T-helper 2 cell treated with Interferon-gamma antibody and Interleukin-4, amounts not matched to agents 5 μg/mL and 100 μg/mL, for 36 hours (primary cell): Measurements from ENCODE around the gene ABTB2.

Experiments used
- DNase-seq: peaks from one replicate; pipeline ENCODE4 v3.0.0; 2021; ENCODE audit warnings: low spot score
- H3K27ac Mint-ChIP-seq: one replicate; pipeline ENCODE4 v1.8.0; 2021; ENCODE audit warnings: mild to moderate bottlenecking, mixed read lengths
- H3K27me3 Mint-ChIP-seq: one replicate; pipeline ENCODE4 v1.8.0; 2021; ENCODE audit warnings: low read depth, mixed read lengths
- H3K36me3 Mint-ChIP-seq: one replicate; pipeline ENCODE4 v1.8.0; 2021; ENCODE audit warnings: low read depth, mixed read lengths
- H3K4me1 Mint-ChIP-seq: one replicate; pipeline ENCODE4 v1.8.0; 2021; ENCODE audit warnings: low read depth, mixed read lengths
- H3K4me3 Mint-ChIP-seq: one replicate; pipeline ENCODE4 v1.8.0; 2022; ENCODE audit warnings: mild to moderate bottlenecking, moderate library complexity, mixed read lengths
- H3K9me3 Mint-ChIP-seq: one replicate; pipeline ENCODE4 v1.8.0; 2021; ENCODE audit warnings: mixed read lengths

ABTB2 gene

DNA sequence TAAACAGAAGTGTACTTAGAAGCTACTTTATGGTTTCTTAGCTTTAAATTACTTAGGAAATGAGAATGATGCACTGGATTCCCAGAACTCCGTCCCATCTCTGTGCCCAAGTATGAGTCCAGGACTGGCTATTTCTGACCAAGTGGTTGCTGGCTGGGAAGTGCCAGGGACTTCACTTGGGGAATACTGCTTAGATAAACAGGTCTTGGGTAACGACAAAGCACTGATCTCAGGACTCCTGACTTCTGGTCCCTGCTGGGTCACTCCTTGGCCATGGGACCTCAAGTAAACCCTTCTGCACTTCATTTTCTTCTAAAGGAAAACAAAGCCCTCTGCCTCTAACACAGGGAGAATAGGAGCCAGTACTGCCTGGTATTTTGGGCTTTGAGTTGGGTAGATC lies 27.9 kb downstream of the ABTB2 start:
- H3K36me3 Mint-ChIP-seq: no peaks in the 10 kb centered on the region

DNA sequence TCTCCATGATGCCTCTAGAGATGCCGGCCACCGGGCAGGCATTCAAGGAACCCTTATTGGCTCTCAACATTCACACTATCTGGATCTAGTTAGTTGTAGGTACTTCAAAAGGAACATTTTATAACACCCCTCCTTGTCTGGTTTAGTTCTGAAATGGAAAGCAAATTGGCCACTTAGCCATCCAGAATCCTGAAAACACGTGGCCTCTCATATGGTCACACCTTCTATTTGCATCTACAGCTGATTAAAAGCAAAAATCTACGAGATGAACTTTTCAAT lies 29.2 kb downstream of the ABTB2 start:
- Mint-ChIP-seq H3K4me3 (no peak overlapping the region), H3K27ac (no peak overlapping the region), H3K27me3 (peaks cover 23% of the 10 kb centered on the region), H3K36me3 (no peaks in the 10 kb centered on the region), H3K4me1 (peaks cover 1% of the 10 kb centered on the region), H3K9me3 (no peaks in the 10 kb centered on the region)
- DNase-seq: no peak

More for the DNA sequence above, 27.9 kb downstream of the ABTB2 start:
- H3K4me3 Mint-ChIP-seq: no peak overlapping the region
- H3K9me3 Mint-ChIP-seq: no peaks in the 10 kb centered on the region
- H3K27ac Mint-ChIP-seq: no peak overlapping the region
- peaks cover 23% of the 10 kb centered on the region for H3K27me3 Mint-ChIP-seq
- H3K4me1 Mint-ChIP-seq: peaks cover 2% of the 10 kb centered on the region
- DNase-seq: no peak

DNA sequence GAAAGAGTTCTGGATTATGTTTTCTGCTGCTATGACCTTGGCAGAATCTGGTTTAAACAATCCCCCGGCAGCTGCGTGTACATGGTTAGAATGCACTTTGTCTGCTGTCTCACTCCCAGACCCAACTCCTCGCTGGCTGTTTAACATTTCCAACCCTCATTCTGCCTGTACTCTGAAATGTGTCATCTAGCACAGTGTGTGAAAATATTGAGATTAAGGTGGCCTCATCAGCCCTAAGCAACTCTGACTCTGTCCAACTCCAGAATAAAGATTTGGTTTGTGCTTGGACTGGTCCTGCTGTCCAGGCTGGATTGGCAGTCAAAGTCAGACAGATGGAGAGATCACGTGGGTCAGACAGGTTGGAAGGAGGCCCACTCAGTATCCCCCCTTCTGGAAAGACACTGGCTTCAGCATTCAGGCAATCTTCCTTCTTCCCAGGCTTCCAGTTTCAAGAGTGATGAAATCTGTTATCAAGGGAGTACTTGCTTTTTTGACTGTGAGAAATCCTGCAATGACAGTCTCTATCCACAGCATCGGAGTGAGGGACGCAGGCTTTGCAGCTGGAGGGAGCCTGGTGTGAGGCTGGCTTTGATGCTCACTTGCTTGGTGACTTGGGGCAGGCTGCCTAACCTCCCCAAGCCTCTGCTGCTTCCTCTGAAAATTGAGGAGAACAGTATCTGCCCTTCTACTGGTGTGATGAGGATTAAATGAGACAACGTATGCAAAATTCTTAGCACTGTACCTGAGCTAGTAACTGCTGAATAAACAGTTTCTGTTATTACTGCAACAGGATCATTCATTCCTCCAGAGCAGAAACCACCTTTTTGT lies 29.8 kb downstream of the ABTB2 start:
- peaks cover 23% of the 10 kb centered on the region for H3K27me3 Mint-ChIP-seq
- no peak for DNase-seq
- H3K4me1 Mint-ChIP-seq: peaks cover 1% of the 10 kb centered on the region
- no peaks in the 10 kb centered on the region for H3K9me3 Mint-ChIP-seq
- H3K27ac Mint-ChIP-seq: no peak overlapping the region
- H3K36me3 Mint-ChIP-seq: no peaks in the 10 kb centered on the region
- no peak overlapping the region for H3K4me3 Mint-ChIP-seq

DNA sequence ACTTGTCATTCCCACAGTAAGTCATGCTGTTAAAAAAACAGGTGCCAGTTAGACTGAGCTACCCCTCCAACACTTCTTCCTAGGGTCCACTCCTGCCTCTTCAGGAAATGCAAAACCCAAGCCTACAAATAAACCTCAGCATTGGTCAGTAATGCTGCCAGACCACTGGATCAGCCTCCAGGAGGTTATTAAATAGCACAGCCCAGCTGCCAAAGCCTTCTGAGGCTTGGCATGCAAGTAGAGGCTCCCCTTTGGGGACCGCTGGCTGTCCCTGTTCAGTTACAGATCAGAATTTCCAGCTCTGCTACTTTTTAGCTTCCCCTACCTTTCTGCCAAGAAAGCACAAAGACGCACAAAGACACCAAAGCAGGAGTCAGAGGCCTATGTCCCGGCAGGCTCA lies 33.3 kb downstream of the ABTB2 start:
- H3K27ac Mint-ChIP-seq: no peak overlapping the region
- no peaks in the 10 kb centered on the region for H3K4me1 Mint-ChIP-seq
- no peaks in the 10 kb centered on the region for H3K9me3 Mint-ChIP-seq
- DNase-seq: no peak
- H3K36me3 Mint-ChIP-seq: no peaks in the 10 kb centered on the region
- no peak overlapping the region for H3K4me3 Mint-ChIP-seq
- peaks cover 6% of the 10 kb centered on the region for H3K27me3 Mint-ChIP-seq

DNA sequence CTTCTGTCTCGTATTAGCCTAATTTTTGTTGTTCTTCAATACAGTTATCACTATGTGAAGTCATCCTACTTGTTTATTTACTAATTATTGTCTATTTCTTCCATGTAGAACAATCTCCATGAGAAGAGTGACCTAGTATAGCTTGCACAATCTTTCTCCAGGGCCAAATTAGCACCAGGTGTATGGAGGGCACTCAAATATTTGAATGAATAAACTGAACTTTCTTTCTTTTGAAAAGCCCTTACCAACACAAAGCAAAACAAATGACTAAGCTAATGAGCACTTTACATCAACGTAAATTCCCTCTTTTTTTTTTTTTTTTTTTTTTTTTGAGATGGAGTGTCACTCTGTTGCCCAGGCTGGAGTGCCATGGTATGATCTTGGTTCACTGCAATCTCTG lies 34.2 kb downstream of the ABTB2 start:
- Mint-ChIP-seq H3K4me1 (no peaks in the 10 kb centered on the region), H3K27ac (no peak overlapping the region), H3K9me3 (no peaks in the 10 kb centered on the region), H3K27me3 (peaks cover 2% of the 10 kb centered on the region), H3K36me3 (no peaks in the 10 kb centered on the region), H3K4me3 (no peak overlapping the region)
- no peak for DNase-seq

DNA sequence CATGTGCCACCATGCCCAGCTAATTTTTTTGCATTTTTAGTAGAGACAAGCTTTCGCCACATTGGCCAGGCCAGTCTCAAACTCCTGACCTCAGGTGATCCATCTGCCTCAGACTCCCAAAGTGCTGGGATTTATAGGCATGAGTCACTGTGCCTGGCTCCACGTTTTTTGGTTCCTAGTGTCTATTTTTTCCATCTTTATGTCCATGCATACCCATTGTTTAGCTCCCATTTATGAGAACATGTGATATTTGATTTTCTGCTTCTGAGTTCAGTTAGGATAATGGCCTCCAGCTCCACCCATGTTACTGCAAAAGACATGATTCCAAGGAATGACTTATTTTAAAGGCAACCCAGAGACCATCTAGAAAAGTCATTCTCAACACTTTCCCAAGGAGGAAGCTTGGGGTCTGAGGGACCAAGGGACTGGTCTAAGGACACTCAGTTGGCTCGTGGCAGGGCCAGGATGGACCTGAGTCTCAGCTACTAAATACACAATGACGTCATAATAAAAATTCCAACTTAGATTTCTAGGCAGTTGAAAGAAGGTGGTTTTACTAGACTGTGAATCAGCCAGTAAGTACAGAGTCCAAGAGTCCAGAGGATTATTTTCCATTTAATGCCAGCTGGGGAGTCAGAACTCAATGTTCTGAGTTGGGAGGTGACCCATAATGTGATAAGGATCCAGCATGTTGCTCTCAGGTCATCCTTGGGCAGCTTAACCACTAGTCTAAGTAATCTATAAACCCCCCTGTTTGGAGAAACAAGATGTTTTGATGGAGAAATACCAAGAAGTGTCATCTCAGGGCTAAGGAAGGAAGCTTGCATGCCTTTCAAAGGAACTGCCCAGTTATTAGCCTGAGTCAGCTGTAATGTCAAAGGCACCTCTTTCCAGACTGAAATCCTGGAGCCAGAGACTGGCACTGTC lies 39.4 kb downstream of the ABTB2 start:
- Mint-ChIP-seq H3K27ac (peak overlapping the region; percentile 11), H3K36me3 (no peaks in the 10 kb centered on the region), H3K4me1 (peaks cover 6% of the 10 kb centered on the region), H3K4me3 (no peak overlapping the region), H3K9me3 (no peaks in the 10 kb centered on the region), H3K27me3 (peaks cover 3% of the 10 kb centered on the region)
- DNase-seq: no peak

DNA sequence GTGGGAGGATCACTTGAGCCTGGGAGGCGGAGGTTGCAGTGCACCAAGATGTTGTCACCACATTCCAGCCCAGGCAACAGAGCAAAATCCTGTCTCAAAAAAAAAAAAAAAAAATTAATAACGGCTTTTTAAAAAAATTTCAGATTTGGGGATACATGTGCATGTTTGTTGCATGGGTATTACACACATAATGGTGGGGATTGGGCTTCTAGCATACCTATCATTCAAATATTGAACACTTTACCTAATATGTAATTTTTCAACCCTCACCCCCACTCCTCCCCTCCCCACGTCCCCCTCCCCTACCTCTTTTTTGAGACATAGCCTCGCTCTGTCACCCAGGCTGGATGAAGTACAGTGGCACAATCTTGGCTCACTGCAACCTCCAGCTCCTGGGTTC lies 40.1 kb downstream of the ABTB2 start:
- H3K27me3 Mint-ChIP-seq: peaks cover 3% of the 10 kb centered on the region
- peaks cover 10% of the 10 kb centered on the region for H3K4me1 Mint-ChIP-seq
- H3K27ac Mint-ChIP-seq: no peak overlapping the region
- no peak overlapping the region for H3K4me3 Mint-ChIP-seq
- H3K9me3 Mint-ChIP-seq: no peaks in the 10 kb centered on the region
- no peak for DNase-seq
- no peaks in the 10 kb centered on the region for H3K36me3 Mint-ChIP-seq

DNA sequence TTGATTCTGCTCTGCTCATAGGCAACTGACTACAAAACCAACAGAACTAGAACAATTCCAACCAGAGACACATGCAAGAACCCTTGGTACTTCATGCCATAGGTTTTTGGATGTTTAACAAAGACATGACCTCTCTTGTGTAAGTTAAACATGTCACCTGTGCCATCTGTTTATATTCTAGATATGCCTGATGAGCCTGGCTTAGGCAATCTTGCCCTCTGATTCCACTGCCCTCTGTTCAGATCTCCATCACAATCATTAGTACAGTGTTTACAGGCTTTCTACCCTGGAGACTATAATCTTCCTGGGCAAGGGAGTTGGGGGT lies 40.8 kb downstream of the ABTB2 start:
- DNase-seq: no peak
- Mint-ChIP-seq H3K36me3 (no peaks in the 10 kb centered on the region), H3K4me1 (peaks cover 10% of the 10 kb centered on the region), H3K27me3 (peaks cover 3% of the 10 kb centered on the region), H3K27ac (no peak overlapping the region), H3K9me3 (no peaks in the 10 kb centered on the region), H3K4me3 (no peak overlapping the region)

DNA sequence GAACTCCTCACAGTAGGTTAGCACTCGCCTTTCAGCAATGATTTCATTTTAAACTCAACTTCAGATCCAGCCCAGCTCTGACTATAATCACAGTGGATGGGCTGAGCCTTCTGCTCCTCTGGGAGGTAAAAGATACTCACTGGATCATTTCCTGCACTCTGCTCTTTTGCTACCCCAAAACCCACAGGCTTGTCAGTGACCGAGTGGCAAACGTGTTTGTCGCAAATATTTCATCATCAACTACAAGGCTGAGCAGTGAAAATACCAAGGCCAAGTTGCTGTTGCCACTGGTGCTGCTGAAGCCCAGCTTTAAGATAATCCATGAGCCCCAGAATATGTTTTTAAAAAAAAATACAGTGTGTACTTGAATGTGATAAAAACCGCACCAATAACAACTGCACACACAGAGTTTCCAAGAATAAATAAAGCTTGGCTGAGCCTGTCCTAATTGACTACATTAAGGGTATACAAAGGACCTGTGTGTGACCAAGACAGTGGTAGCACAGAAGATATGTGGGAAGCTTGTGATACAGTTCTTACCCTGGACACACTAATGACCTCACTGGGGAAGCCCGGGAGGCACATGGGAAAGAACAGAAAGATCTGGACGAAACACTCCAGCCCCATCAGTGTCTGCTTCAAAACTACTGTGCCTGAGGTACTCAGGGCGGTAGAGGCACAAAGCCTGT lies 41.3 kb downstream of the ABTB2 start:
- DNase-seq: no peak
- Mint-ChIP-seq H3K36me3 (no peaks in the 10 kb centered on the region), H3K27ac (no peak overlapping the region), H3K9me3 (no peaks in the 10 kb centered on the region), H3K4me3 (no peak overlapping the region), H3K4me1 (peaks cover 10% of the 10 kb centered on the region), H3K27me3 (peaks cover 3% of the 10 kb centered on the region)

DNA sequence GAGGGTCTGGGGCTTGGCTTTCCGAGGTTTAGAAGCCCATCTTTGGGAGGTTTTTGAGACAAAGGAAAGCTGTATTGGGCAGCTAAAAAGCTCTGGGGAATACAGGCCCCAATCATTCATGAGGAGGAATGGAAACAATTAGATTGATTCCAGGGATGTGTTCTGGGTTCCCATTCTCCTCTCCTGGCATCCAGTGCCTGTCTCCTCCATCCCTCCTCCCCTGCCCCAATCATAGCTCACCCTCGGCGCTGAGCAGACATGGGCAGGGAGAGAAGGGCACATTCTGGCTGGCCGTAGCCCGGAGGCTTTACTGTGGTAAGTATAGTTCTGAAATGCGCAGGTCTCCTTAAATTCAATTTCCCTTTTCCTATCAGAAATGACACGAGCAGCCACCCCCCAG lies 42.4 kb downstream of the ABTB2 start:
- Mint-ChIP-seq H3K27me3 (peaks cover 3% of the 10 kb centered on the region), H3K36me3 (no peaks in the 10 kb centered on the region), H3K9me3 (no peaks in the 10 kb centered on the region), H3K4me1 (peaks cover 12% of the 10 kb centered on the region), H3K4me3 (no peak overlapping the region), H3K27ac (no peak overlapping the region)
- no peak for DNase-seq

DNA sequence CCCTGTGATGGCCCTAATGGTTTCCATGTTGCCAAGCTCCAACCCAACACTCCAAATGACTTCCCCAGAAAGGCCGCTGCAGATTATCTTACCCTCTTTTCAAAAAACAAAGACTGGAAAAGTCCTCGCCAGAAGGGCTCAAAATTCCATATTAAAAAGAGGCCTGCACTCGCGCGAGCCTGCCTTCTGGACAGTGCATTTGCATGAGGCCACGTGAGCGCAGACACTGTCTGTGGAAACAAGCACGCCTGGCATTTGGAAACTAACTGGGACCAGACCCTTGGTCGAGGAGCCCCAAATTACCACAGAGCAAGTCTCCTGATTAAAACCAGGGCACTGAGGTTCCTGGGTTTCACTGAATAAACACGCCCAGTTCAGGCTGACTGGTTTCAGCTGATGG lies 42.9 kb downstream of the ABTB2 start:
- Mint-ChIP-seq H3K36me3 (no peaks in the 10 kb centered on the region), H3K4me3 (no peak overlapping the region), H3K27ac (no peak overlapping the region), H3K4me1 (peaks cover 16% of the 10 kb centered on the region), H3K9me3 (no peaks in the 10 kb centered on the region), H3K27me3 (peaks cover 3% of the 10 kb centered on the region)
- no peak for DNase-seq

DNA sequence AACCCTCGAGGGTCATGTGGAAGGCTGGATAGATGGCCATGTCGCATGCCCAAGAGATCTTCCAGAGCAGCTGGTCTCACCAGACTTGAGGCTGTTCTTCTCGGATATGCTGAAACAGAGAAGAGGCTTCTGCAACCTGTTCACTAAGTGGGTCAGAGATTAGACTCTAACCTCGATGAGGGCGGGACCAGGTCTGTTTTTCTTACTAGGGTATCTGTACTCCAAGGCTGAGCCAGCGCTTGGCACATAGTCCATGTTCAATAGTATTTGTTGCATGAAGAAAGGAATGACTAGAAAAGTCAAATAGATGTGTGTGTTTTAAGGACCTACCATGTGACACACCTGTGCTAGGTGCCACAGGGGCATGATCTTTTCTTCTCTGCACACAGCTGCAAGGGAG lies 43.6 kb downstream of the ABTB2 start:
- H3K4me3 Mint-ChIP-seq: no peak overlapping the region
- H3K27ac Mint-ChIP-seq: no peak overlapping the region

DNA sequence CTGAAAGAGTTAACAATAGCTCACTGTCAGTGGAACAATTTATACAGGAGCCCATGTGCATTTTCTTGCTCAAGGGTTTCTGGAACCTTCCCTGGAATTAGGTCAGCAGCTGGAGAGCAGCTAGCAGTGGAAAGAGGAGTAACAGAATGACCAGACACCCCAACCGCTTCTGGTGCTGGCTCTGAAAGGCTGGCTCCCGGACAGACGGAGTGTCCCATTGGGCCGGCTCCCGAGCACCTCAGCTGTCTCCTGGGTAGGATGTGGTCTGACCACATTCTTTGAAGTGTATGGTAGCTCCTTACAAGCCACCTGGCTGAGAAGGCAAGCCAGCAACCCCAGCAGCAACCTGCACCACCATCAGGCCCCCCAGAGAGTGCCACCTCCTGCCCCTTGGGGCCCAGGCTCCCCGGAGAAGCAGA lies 44.7 kb downstream of the ABTB2 start:
- no peak for DNase-seq
- H3K4me3 Mint-ChIP-seq: peak overlapping the region; percentile 39
- peaks cover 5% of the 10 kb centered on the region for H3K27me3 Mint-ChIP-seq
- H3K27ac Mint-ChIP-seq: no peak overlapping the region
- no peaks in the 10 kb centered on the region for H3K36me3 Mint-ChIP-seq
- H3K4me1 Mint-ChIP-seq: peaks cover 25% of the 10 kb centered on the region
- H3K9me3 Mint-ChIP-seq: no peaks in the 10 kb centered on the region

More for the DNA sequence above, 43.6 kb downstream of the ABTB2 start:
- Mint-ChIP-seq H3K4me1 (peaks cover 21% of the 10 kb centered on the region), H3K27me3 (peaks cover 5% of the 10 kb centered on the region), H3K9me3 (no peaks in the 10 kb centered on the region), H3K36me3 (no peaks in the 10 kb centered on the region)
- no peak for DNase-seq

DNA sequence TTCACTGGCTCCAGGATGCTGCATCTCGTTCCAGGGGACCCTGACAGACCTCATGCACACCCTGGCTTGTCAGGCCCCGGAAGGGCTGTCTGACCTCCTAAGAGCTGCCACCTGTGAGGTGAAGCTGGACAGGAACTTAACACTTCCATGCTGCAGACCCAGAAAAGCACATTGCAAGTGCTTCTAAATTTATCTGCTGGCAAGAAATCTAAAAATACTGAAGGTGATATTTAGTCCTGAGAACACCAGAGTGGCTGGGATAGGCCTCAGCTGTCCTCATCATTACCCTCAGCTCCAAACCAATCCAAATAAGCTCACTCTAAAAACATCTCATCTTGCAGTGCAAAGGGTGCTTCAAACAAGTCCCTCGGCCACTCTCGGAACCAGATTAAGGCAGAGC lies 46.7 kb downstream of the ABTB2 start:
- no peak overlapping the region for H3K27ac Mint-ChIP-seq

More for the DNA sequence above, 46.7 kb downstream of the ABTB2 start:
- peaks cover 28% of the 10 kb centered on the region for H3K4me1 Mint-ChIP-seq
- no peak for DNase-seq
- peaks cover 5% of the 10 kb centered on the region for H3K27me3 Mint-ChIP-seq
- H3K9me3 Mint-ChIP-seq: no peaks in the 10 kb centered on the region
- H3K4me3 Mint-ChIP-seq: no peak overlapping the region
- no peaks in the 10 kb centered on the region for H3K36me3 Mint-ChIP-seq
